Testis (tissue), 2 donors: ENCODE measurements around the gene DLEC1.

Experiments
- POLR2A ChIP-seq: fragments of 450-650 bp; IDR thresholded peaks from one replicate; pipeline ENCODE4 v1.6.1; 2017; ENCODE audit warnings: antibody characterized with exemption, mild to moderate bottlenecking, moderate library complexity
- TF ChIP-seq, protein P1 (sequence below), 3 experiments: fragments of 450-650 bp in 2 of 3; fragments of 200-600 bp in 1 of 3; sonication (generic) in 1 of 3; IDR thresholded peaks; one replicate each; pipeline ENCODE4 v1.5.1; 2016 to 2019; ENCODE audit warnings: antibody characterized with exemption in 3 of 3, mild to moderate bottlenecking in 2 of 3, moderate library complexity in 1 of 3

DNA sequence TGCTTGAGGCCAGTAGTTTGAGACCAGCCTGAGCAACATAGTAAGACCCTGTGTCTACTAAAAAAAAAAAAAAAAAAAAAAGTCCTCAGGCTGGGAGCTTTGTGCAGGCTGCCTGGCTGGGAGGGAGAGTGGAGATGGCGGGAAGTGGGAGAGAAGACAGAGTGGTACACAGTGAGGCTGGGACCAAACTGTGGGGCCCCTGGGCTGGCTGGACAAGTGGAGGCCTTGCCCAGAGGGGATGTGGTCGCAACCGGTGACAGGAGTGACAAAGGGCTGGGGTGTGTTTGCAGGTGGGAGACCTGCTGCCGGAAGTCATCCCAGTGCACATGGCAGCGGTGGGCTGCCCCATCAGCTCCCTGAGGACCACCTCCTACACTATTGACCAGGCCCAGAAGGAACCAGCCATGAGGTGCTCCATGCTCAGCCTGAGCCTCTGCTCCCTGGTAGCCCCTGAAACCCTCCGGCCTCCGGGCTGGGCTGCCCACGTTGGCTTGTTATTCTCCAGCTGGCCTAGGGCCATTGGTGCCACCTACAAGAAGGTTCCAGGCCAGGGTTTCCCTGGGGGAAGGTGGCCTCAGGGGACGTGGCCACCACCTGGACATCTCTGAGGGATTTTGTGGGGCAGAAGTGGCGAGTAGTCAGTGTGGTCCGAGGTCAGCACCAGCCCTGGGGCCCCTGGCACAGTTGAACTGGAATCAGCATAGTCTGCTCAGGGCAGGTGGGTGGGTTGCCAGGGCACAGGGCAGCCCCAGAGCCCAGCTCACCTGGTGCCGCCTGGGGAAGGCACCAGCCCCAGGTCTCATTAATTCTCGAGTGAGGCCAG lies 75.3 kb downstream of the DLEC1 start:
- TF ChIP-seq, protein P1, sequence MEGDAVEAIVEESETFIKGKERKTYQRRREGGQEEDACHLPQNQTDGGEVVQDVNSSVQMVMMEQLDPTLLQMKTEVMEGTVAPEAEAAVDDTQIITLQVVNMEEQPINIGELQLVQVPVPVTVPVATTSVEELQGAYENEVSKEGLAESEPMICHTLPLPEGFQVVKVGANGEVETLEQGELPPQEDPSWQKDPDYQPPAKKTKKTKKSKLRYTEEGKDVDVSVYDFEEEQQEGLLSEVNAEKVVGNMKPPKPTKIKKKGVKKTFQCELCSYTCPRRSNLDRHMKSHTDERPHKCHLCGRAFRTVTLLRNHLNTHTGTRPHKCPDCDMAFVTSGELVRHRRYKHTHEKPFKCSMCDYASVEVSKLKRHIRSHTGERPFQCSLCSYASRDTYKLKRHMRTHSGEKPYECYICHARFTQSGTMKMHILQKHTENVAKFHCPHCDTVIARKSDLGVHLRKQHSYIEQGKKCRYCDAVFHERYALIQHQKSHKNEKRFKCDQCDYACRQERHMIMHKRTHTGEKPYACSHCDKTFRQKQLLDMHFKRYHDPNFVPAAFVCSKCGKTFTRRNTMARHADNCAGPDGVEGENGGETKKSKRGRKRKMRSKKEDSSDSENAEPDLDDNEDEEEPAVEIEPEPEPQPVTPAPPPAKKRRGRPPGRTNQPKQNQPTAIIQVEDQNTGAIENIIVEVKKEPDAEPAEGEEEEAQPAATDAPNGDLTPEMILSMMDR (IDR thresholded peaks at IDR 0.05): no peak
- no peak for TF ChIP-seq POLR2A
